Measurements from ENCODE around the gene SMDT1. TPM values are rescaled to one million over a fixed set of nuclear protein-coding genes. Genes with fewer than 3 reads are reported as not detected.
"Not testable (repeated sequence)": the region's sequence is repeated elsewhere in the genome, so short reads cannot be mapped to it uniquely, and the experiment has no call there.

The SMDT1 gene
- total RNA-seq, 2 experiments from 2014 or later: 23.0 to 114 TPM

GRCh38 chr22:42114721-42115120 is 35.2 kb downstream of the SMDT1 start:
- intact Hi-C loops (cut with micrococcal nuclease; ENCODE audit: unreplicated experiment): loop anchor here (5.0 kb wide), 1 partner anchor 147 kb away; the partner anchor contains the start of gene SEPTIN3
- BruUV-seq (replicated peaks): no TSS peak
- Histone ChIP-seq H4K20me1 (ENCODE audit: insufficient read depth, low read length) (no peaks in the 10 kb centered on the region), H3K79me2 (ENCODE audit: insufficient read depth, low read depth, low read length) (no peaks in the 10 kb centered on the region), H3K4me3 (ENCODE audit: low read depth, low read length, poor library complexity, severe bottlenecking) (no peak overlapping the region), H3K9me3 (ENCODE audit: low read length) (peaks cover 23% of the 10 kb centered on the region), H3K27ac (ENCODE audit: low read depth, low read length, poor library complexity, severe bottlenecking) (no peak overlapping the region), H2AFZ (ENCODE audit: low read length) (no peak overlapping the region), H3K4me1 (ENCODE audit: insufficient read depth, low read length, poor library complexity, severe bottlenecking) (peaks cover 3% of the 10 kb centered on the region), H3K9me2 (ENCODE audit: insufficient read depth, low read length) (no peaks in the 10 kb centered on the region), H3K4me2 (ENCODE audit: low read length) (no peak overlapping the region), H3K36me3 (ENCODE audit: insufficient read depth, low read length) (peaks cover 11% of the 10 kb centered on the region)
- DNase-seq (ENCODE audit: low spot score): peak; percentile 30
- CTCF ChIA-PET (ENCODE audit: unreplicated experiment): no interaction called here
- POLR2A ChIA-PET: no interaction called here
- no peak for TF ChIP-seq EZH2phosphoT487 (IDR thresholded peaks at IDR 0.05; ENCODE audit: borderline replicate concordance, low read depth, low read length)
- peak; percentile 60 for TF ChIP-seq CTCF (conservative IDR thresholded peaks at IDR 0.05; ENCODE audit: low read length)

- H3K27ac ChIP-seq (ENCODE audit: low read depth, low read length, poor library complexity, severe bottlenecking); intact Hi-C loops (cut with micrococcal nuclease; ENCODE audit: unreplicated experiment); H2AFZ ChIP-seq (ENCODE audit: low read length); H3K79me2 ChIP-seq (ENCODE audit: insufficient read depth, low read depth, low read length); H3K9me2 ChIP-seq (ENCODE audit: insufficient read depth, low read length); H4K20me1 ChIP-seq (ENCODE audit: insufficient read depth, low read length); H3K4me2 ChIP-seq (ENCODE audit: low read length); H3K4me3 ChIP-seq (ENCODE audit: low read depth, low read length, poor library complexity, severe bottlenecking); POLR2A ChIA-PET; BruUV-seq (replicated peaks); CTCF ChIA-PET (ENCODE audit: unreplicated experiment); DNase-seq (ENCODE audit: low spot score): not testable (repeated sequence)
- peaks cover 10% of the 10 kb centered on the region for H3K4me1 ChIP-seq (ENCODE audit: insufficient read depth, low read length, poor library complexity, severe bottlenecking)
- H3K9me3 ChIP-seq (ENCODE audit: low read length): peaks cover 23% of the 10 kb centered on the region
- H3K36me3 ChIP-seq (ENCODE audit: insufficient read depth, low read length): peaks cover 11% of the 10 kb centered on the region
Measured at GRCh38 chr22:42115420-42115830, 35.9 kb downstream of the SMDT1 start.

- no TSS peak for BruUV-seq (replicated peaks)
- Histone ChIP-seq H3K27ac (ENCODE audit: low read depth, low read length, poor library complexity, severe bottlenecking) (no peak overlapping the region), H3K9me3 (ENCODE audit: low read length) (peaks cover 23% of the 10 kb centered on the region), H4K20me1 (ENCODE audit: insufficient read depth, low read length) (no peaks in the 10 kb centered on the region), H3K36me3 (ENCODE audit: insufficient read depth, low read length) (peaks cover 11% of the 10 kb centered on the region), H3K9me2 (ENCODE audit: insufficient read depth, low read length) (no peaks in the 10 kb centered on the region), H2AFZ (ENCODE audit: low read length) (no peak overlapping the region), H3K4me3 (ENCODE audit: low read depth, low read length, poor library complexity, severe bottlenecking) (no peak overlapping the region), H3K4me2 (ENCODE audit: low read length) (no peak overlapping the region), H3K4me1 (ENCODE audit: insufficient read depth, low read length, poor library complexity, severe bottlenecking) (peaks cover 25% of the 10 kb centered on the region), H3K79me2 (ENCODE audit: insufficient read depth, low read depth, low read length) (no peaks in the 10 kb centered on the region)
- peak; percentile 16 for DNase-seq (ENCODE audit: low spot score)
- TF ChIP-seq EZH2phosphoT487 (IDR thresholded peaks at IDR 0.05; ENCODE audit: borderline replicate concordance, low read depth, low read length): no peak
- TF ChIP-seq CTCF (conservative IDR thresholded peaks at IDR 0.05; ENCODE audit: low read length): peak; percentile 73
- intact Hi-C loops (cut with micrococcal nuclease; ENCODE audit: unreplicated experiment): no loop called here
- ChIA-PET CTCF (ENCODE audit: unreplicated experiment) (interaction anchor here (1.0 kb wide), 1 partner anchor 14 kb away, joined by 3 read pairs; no protein-coding TSS in a partner anchor), POLR2A (interaction anchor here (0.8 kb wide), 1 partner anchor 151 kb away, joined by 3 read pairs; no protein-coding TSS in a partner anchor)
Measured at GRCh38 chr22:42116848-42117424, 37.4 kb downstream of the SMDT1 start.

- BruUV-seq (replicated peaks); intact Hi-C loops (cut with micrococcal nuclease; ENCODE audit: unreplicated experiment); CTCF ChIA-PET (ENCODE audit: unreplicated experiment); H4K20me1 ChIP-seq (ENCODE audit: insufficient read depth, low read length); H3K79me2 ChIP-seq (ENCODE audit: insufficient read depth, low read depth, low read length); H3K9me2 ChIP-seq (ENCODE audit: insufficient read depth, low read length); POLR2A ChIA-PET: not testable (repeated sequence)
- Histone ChIP-seq H3K4me2 (ENCODE audit: low read length) (peak overlapping the region; percentile 73), H3K36me3 (ENCODE audit: insufficient read depth, low read length) (peaks cover 16% of the 10 kb centered on the region), H2AFZ (ENCODE audit: low read length) (peak overlapping the region; percentile 75), H3K9me3 (ENCODE audit: low read length) (peaks cover 24% of the 10 kb centered on the region; the same call in 1 of the 2 replicates), H3K4me1 (ENCODE audit: insufficient read depth, low read length, poor library complexity, severe bottlenecking) (peaks cover 32% of the 10 kb centered on the region), H3K27ac (ENCODE audit: low read depth, low read length, poor library complexity, severe bottlenecking) (peak overlapping the region; percentile 68), H3K4me3 (ENCODE audit: low read depth, low read length, poor library complexity, severe bottlenecking) (peak overlapping the region; percentile 54)
- peak; percentile 75 for DNase-seq (ENCODE audit: low spot score)
Measured at GRCh38 chr22:42120231-42121021, 40.9 kb downstream of the SMDT1 start.

- H3K36me3 ChIP-seq (ENCODE audit: insufficient read depth, low read length); POLR2A ChIA-PET; H4K20me1 ChIP-seq (ENCODE audit: insufficient read depth, low read length); BruUV-seq (replicated peaks); intact Hi-C loops (cut with micrococcal nuclease; ENCODE audit: unreplicated experiment); H3K4me2 ChIP-seq (ENCODE audit: low read length); H3K9me3 ChIP-seq (ENCODE audit: low read length); CTCF ChIA-PET (ENCODE audit: unreplicated experiment); H3K4me3 ChIP-seq (ENCODE audit: low read depth, low read length, poor library complexity, severe bottlenecking); DNase-seq (ENCODE audit: low spot score); H3K9me2 ChIP-seq (ENCODE audit: insufficient read depth, low read length); H3K79me2 ChIP-seq (ENCODE audit: insufficient read depth, low read depth, low read length); H3K27ac ChIP-seq (ENCODE audit: low read depth, low read length, poor library complexity, severe bottlenecking); H2AFZ ChIP-seq (ENCODE audit: low read length): not testable (repeated sequence)
- H3K4me1 ChIP-seq (ENCODE audit: insufficient read depth, low read length, poor library complexity, severe bottlenecking): peaks cover 32% of the 10 kb centered on the region
Measured at GRCh38 chr22:42123529-42123928, 44.0 kb downstream of the SMDT1 start.
